ENCODE measurements around the gene LRRC17.
A peak's percentile ranks its signal among the peaks of the same experiment; 100 is the strongest.

LRRC17 gene

GRCh38 chr7:102912742-102913141, at the start of gene LRRC17:
TSS of gene LRRC17 (plus strand) at chr7:102913000. CDS start at chr7:102933914, 20,914 bp downstream.
- peak; percentile 75 for DNase-seq (ENCODE audit: low read depth)

GRCh38 chr7:102864958-102865357, 47.8 kb upstream of the LRRC17 start:
- no peak for DNase-seq (ENCODE audit: low read depth)

GRCh38 chr7:102866535-102867215, 46.1 kb upstream of the LRRC17 start:
- no peak for DNase-seq (ENCODE audit: low read depth)

GRCh38 chr7:102869195-102869594, 43.6 kb upstream of the LRRC17 start:
- no peak for DNase-seq (ENCODE audit: low read depth)

- DNase-seq (ENCODE audit: low read depth): peak; percentile 96
Observed at GRCh38 chr7:102872460-102872859, 40.3 kb upstream of the LRRC17 start.

GRCh38 chr7:102873470-102874165, 39.2 kb upstream of the LRRC17 start:
- no peak for DNase-seq (ENCODE audit: low read depth)

GRCh38 chr7:102874166-102874829, 38.5 kb upstream of the LRRC17 start:
- DNase-seq (ENCODE audit: low read depth): peak; percentile 93

GRCh38 chr7:102874966-102875365, 37.8 kb upstream of the LRRC17 start:
- DNase-seq (ENCODE audit: low read depth): no peak

GRCh38 chr7:102875700-102876295, 37.0 kb upstream of the LRRC17 start:
- DNase-seq (ENCODE audit: low read depth): peak; percentile 100

GRCh38 chr7:102883098-102883860, 29.5 kb upstream of the LRRC17 start:
- DNase-seq (ENCODE audit: low read depth): peak; percentile 68

- no peak for DNase-seq (ENCODE audit: low read depth)
Observed at GRCh38 chr7:102888561-102889233, 24.1 kb upstream of the LRRC17 start.

GRCh38 chr7:102889851-102890250, 22.9 kb upstream of the LRRC17 start:
- DNase-seq (ENCODE audit: low read depth): no peak

- peak; percentile 76 for DNase-seq (ENCODE audit: low read depth)
Observed at GRCh38 chr7:102890292-102890970, 22.4 kb upstream of the LRRC17 start.

- no peak for DNase-seq (ENCODE audit: low read depth)
Observed at GRCh38 chr7:102890971-102891692, 21.7 kb upstream of the LRRC17 start.

GRCh38 chr7:102891693-102892261, 21.0 kb upstream of the LRRC17 start:
- DNase-seq (ENCODE audit: low read depth): peak; percentile 91

GRCh38 chr7:102892631-102893278, 20.0 kb upstream of the LRRC17 start:
- peak; percentile 63 for DNase-seq (ENCODE audit: low read depth)

GRCh38 chr7:102895602-102896001, 17.2 kb upstream of the LRRC17 start:
- no peak for DNase-seq (ENCODE audit: low read depth)

GRCh38 chr7:102896585-102896984, 16.2 kb upstream of the LRRC17 start:
- no peak for DNase-seq (ENCODE audit: low read depth)

- DNase-seq (ENCODE audit: low read depth): no peak
Observed at GRCh38 chr7:102897211-102897631, 15.6 kb upstream of the LRRC17 start.

All from ELR (cell line).